ENCODE measurements around the gene SORBS1. TPM values are rescaled to one million over a fixed set of nuclear protein-coding genes. Genes with fewer than 3 reads are reported as not detected.

Gene SORBS1
- total RNA-seq, 4 donors from 2014 or later = 120 to 1,051 (median 449) TPM

DNA sequence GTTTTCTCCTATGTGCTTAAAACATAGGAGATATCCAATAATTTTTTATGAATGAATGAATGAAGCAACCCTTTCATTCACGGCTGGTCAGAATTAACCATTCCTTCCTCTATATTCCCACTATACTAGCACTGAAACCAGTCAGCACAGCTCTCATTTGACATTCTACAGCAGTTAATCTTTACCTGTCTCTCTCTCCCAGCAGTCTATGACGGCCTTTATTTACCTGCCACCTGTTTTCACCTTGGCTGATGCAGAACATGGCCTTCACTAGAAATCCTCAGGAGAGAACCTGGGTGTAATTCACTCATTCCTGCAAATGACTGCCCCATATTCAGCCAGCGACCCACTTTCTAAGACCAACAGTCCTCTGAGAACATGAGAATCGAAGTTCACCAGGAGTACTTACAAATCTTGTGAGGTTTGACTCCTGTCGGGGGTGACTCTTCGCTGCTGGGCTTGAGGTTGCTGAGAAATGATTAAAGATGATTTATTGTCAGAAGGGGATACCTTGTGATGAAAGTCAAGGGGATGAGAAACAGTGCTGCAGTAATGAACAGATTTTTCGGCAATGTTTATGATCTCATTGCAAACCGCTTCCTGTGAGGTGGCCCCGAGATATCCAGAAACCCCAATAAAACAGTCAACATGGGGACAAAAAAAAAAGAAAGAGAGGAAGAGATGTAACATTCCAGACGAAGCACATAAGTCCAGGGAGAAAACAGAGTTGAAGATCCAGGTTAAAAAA is 239.4 kb downstream of the SORBS1 start:
- DNase-seq (ENCODE audit: low spot score) (no peak), ATAC-seq (ENCODE audit: low FRiP score) (no peak)
- TF ChIP-seq, protein P1, sequence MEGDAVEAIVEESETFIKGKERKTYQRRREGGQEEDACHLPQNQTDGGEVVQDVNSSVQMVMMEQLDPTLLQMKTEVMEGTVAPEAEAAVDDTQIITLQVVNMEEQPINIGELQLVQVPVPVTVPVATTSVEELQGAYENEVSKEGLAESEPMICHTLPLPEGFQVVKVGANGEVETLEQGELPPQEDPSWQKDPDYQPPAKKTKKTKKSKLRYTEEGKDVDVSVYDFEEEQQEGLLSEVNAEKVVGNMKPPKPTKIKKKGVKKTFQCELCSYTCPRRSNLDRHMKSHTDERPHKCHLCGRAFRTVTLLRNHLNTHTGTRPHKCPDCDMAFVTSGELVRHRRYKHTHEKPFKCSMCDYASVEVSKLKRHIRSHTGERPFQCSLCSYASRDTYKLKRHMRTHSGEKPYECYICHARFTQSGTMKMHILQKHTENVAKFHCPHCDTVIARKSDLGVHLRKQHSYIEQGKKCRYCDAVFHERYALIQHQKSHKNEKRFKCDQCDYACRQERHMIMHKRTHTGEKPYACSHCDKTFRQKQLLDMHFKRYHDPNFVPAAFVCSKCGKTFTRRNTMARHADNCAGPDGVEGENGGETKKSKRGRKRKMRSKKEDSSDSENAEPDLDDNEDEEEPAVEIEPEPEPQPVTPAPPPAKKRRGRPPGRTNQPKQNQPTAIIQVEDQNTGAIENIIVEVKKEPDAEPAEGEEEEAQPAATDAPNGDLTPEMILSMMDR (IDR thresholded peaks at IDR 0.05) = no peak

DNA sequence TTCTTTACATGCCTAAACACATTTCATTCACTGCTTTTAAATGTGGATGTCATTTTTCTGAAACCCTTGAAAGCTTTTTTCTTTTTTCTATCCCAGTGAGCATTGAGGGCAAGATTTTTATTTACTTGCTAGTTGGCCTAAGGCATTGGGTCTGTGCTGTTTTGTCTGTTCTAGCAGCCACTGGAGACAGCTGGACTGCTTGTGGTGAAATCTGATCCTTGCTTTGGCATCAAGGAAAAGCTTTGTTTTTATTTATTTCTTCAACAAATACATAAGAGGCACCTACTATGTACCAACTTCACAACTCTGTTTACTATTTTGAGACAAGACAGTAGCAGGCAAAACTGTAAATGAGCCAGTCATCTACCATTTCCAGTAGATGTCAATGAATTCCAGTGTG is 241.9 kb downstream of the SORBS1 start:
- no peak for ATAC-seq (ENCODE audit: low FRiP score)
- no peak for DNase-seq (ENCODE audit: low spot score)
- TF ChIP-seq, protein P1 (IDR thresholded peaks at IDR 0.05) = no peak

DNA sequence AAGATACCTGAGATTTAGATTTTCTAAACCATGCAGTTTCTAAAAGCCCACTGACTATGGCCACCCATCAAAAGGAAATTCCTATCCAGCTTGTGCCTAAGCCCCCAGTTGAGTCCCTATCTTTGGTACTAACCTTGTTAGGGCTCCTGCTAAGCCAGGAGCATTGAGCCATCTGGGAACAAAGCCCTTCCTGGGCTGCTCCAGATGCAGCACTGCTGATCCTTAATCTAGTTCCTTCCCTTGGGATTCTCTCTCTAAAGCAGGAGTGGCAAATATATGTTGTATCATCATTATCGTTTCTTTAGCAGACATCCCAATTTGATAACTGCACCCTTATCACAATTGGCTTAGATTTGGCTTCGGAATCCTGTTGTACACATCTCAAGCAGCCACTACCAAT is 245.7 kb downstream of the SORBS1 start:
- TF ChIP-seq, protein P1 (IDR thresholded peaks at IDR 0.05) = no peak

DNA sequence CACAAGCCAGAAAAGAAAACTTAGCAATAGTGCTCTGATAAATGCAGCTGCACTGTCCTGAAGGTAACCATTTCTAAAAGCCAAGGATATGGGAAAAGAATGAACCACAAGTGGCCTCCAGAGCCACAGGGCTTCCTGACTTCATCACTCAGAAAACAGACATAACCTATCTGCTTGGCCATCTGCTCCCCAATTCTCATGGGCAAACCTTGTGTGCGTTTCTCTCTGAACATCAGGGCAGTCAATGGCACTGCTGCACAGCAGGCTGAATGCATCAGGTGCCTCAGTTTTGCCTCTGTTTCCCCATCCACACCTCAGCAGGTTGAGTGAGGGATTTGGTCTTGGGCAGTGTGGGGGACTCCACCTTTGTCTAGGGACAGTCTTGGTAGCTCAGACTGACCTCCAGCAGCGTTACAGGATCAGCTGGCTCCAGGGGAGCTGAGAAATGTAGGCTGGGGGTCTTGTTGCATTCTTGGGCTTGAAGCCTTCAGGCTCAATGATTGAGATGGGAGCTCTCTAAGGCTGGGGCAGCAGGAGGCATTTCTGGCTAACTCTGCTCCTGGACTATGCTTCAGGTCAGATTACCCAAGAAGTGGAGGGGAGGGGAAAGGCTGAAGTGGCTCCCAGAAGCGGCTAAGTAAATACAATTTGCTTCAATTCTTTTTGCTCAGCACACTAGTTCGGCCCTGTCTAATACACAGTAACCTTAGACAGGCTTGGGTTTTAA is 246.8 kb downstream of the SORBS1 start:
- TF ChIP-seq, protein P1 (IDR thresholded peaks at IDR 0.05) = no peak
- DNase-seq (ENCODE audit: low spot score) = no peak
- no peak for ATAC-seq (ENCODE audit: low FRiP score)

More for the DNA sequence above, 245.7 kb downstream of the SORBS1 start:
- no peak for ATAC-seq (ENCODE audit: low FRiP score)
- no peak for DNase-seq (ENCODE audit: low spot score)

DNA sequence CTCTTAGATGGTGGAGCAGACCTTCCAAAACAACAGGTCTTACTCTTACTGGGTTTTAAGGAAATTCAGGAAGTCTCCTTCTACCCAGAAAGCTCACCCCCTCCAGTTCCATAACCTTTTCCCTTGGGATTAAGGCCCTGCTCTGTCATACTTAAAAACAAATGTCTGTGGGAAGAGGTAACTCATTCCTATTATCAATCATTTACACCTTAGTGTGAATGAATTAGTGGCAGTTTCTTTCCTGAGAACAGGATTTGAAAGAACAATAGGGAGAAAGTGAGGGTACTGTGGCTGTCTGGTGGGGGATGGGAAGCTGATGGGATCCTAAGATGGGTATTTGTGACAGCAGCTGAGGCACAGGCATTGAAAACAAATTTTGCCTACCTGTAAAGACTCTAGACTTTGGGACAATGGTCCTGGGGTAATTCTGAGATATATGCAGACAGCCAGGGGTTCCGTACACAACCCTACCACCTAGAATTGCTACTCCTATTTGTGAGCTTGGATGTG is 248.1 kb downstream of the SORBS1 start:
- TF ChIP-seq, protein P1 (IDR thresholded peaks at IDR 0.05) = no peak
- ATAC-seq (ENCODE audit: low FRiP score) (no peak), DNase-seq (ENCODE audit: low spot score) (no peak)

DNA sequence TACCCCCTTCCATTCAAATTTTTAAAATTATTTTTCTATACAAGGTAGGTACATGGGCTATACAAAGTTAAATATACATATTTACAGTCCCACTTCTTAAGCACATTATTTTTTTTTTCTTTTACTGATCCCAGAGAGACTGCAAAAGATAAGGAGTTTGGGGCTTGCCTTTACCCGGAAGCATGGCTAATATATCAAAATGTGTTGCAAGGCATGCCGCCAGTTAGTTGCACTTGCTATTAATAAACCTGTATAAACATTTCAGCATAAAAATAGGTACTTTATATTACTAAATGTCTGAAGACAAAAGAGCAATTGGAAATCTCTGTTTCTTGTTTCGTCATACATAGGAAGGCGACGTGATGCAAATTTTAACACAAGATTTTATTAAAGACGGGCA is 248.9 kb downstream of the SORBS1 start:
- TF ChIP-seq, protein P1 (IDR thresholded peaks at IDR 0.05) = no peak
- ATAC-seq (ENCODE audit: low FRiP score) (no peak), DNase-seq (ENCODE audit: low spot score) (no peak)

All from omental fat pad (tissue), 4 donors.